ENCODE data around the gene KRTAP4-4.
"Not testable (repeated sequence)": the region's sequence is repeated elsewhere in the genome, so short reads cannot be mapped to it uniquely, and the experiment has no call there.

Gene KRTAP4-4

GRCh38 chr17:41118721-41119120 lies 41.8 kb downstream of the KRTAP4-4 start:
- Histone ChIP-seq H3K36me3 (ENCODE audit: insufficient read depth, low read length) (no peaks in the 10 kb centered on the region), H2AFZ (ENCODE audit: low read depth, low read length) (no peak overlapping the region), H3K9me3 (ENCODE audit: low read length) (no peaks in the 10 kb centered on the region), H3K27me3 (ENCODE audit: insufficient read depth, low read length) (peaks cover 2% of the 10 kb centered on the region), H3K4me3 (ENCODE audit: low read length) (no peak overlapping the region), H3K4me1 (ENCODE audit: insufficient read depth, low read length) (peaks cover 7% of the 10 kb centered on the region)

DNA sequence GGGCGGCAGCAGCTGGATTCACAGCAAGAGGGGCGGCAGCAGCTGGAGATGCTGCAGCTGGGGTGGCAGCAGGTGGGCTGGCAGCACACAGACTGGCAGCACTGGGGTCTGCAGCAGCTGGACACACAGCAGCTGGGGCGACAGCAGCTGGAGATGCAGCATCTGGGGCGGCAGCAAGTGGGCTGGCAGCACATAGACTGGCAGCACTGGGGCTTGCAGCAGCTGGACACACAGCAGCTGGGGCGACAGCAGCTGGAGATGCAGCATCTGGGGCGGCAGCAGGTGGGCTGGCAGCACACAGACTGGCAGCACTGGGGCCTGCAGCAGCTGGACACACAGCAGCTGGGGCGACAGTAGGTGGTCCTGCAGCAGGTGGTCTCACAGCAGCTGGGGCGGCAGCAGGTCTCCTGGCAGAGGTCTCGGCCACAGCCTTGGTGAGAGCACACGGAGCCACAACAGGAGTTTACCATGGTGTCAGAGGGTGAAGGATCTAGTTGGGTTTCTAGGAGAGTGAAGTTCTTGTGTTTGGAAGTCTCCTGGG lies 42.6 kb downstream of the KRTAP4-4 start, which contains the start of gene KRTAP4-11:
TSS of gene KRTAP4-11 (minus strand) at position 528 of the 541 bp plus-strand sequence. CDS start at position 470, 58 bp downstream.
- H3K4me3 ChIP-seq (ENCODE audit: low read length); H3K36me3 ChIP-seq (ENCODE audit: insufficient read depth, low read length); H2AFZ ChIP-seq (ENCODE audit: low read depth, low read length); H3K9me3 ChIP-seq (ENCODE audit: low read length); H3K27me3 ChIP-seq (ENCODE audit: insufficient read depth, low read length); H3K4me1 ChIP-seq (ENCODE audit: insufficient read depth, low read length): not testable (repeated sequence)

GRCh38 chr17:41116297-41116696 lies 44.3 kb downstream of the KRTAP4-4 start:
- H3K4me1 ChIP-seq (ENCODE audit: insufficient read depth, low read length) = peaks cover 7% of the 10 kb centered on the region
- H3K4me3 ChIP-seq (ENCODE audit: low read length) = no peak overlapping the region
- no peaks in the 10 kb centered on the region for H3K9me3 ChIP-seq (ENCODE audit: low read length)
- peaks cover 2% of the 10 kb centered on the region for H3K27me3 ChIP-seq (ENCODE audit: insufficient read depth, low read length)
- H3K36me3 ChIP-seq (ENCODE audit: insufficient read depth, low read length) = no peaks in the 10 kb centered on the region
- H2AFZ ChIP-seq (ENCODE audit: low read depth, low read length) = no peak overlapping the region

DNA sequence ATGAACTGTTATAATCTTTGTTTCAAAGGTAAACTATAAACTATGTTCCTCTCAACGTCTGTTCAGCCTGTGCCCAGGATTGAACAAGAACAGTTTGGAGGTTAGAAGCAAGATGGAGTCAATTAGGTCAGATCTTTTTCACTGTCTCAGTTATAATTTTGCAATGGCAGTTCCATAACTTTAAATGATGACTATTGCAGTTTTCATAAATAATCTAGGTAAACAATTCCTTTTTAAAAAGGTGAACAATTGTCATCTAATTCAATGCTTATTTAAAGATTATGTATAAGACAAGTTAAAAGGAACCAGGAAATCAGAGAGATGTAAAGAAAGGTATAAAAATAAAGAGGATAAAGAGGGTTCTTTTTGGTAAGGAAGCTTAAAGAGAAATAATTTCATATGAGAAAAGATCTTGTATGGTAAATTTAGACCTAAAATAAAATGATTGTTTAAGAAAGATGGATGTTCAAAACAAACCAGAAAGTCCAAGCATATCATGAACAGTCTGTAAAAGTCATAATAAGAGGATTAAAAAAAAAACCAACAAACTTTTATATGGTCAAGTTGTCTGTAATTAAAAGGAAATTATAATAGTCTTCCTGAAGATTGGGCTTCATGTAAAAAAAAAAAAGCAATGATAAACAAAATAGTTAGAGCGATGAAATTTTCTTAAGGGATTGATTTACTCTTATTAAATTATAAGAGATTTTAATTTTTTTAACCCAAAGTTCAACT lies 49.2 kb downstream of the KRTAP4-4 start:
- Histone ChIP-seq H3K36me3 (ENCODE audit: insufficient read depth, low read length) (no peaks in the 10 kb centered on the region), H2AFZ (ENCODE audit: low read depth, low read length) (no peak overlapping the region), H3K4me1 (ENCODE audit: insufficient read depth, low read length) (peaks cover 7% of the 10 kb centered on the region), H3K27me3 (ENCODE audit: insufficient read depth, low read length) (peaks cover under 1% of the 10 kb centered on the region), H3K4me3 (ENCODE audit: low read length) (no peak overlapping the region), H3K9me3 (ENCODE audit: low read length) (no peaks in the 10 kb centered on the region)
